Measurements from ENCODE around the gene TNFRSF18.

Gene TNFRSF18

DNA sequence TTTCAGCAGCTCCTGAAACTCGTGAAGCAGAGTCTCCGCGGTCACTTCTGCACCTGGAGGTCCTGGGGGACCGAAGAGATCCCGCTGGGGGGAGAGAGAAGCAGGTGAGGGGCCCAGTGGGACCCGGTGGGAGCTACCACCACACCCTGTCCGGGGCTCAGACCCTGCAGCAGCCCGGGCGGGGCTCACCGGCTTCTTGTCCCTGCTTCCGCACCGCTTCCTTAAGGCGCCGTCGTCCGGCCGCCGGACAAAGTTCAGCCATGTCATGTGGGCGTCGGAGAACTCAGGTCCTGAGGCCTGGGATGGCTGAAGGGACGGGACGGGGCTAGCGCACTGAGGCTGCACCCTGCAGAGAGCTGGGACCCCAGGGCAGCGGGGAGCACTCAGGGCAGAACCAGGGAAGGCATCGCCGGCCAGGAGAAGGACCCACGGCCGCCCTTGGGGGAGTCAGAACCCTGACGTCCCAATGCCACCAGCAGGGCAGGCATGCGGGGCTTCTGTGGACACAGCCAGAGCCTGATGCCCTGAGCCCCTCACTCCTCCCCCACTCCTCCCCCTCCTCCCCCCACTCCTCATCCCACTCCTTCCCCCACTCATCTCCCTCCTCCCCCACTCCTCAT lies 37.9 kb upstream of the TNFRSF18 start:
- Histone ChIP-seq H3K4me2 (ENCODE audit: insufficient read depth, low read length) (no peak overlapping the region), H3K4me3 (ENCODE audit: low read depth in 1 of 2, low read length in 2 of 2) (no peak overlapping the region)

DNA sequence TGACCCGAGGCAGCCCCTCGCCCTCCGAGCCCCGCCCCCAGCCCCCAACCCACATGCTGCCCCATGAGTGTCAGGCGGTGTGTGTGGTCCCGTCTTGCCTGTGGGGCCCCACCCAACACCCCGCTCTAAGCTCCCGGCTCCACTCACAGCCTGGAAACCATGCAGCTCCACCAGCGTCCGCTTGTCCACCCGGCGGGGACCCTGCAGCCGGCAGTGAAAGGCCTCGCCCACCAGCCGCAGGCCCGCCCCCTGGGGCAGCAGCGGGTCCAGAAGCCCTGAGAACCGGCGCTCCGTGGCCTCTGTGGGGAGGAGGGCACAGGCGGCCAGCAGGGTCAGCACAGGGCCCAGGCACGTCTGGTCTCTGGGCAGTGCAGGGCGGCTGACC lies 37.4 kb upstream of the TNFRSF18 start:
- no peaks in the 10 kb centered on the region for H3K27me3 ChIP-seq (ENCODE audit: insufficient read depth, low read length, poor library complexity)
- H2AFZ ChIP-seq (ENCODE audit: low read depth, low read length), result no peak overlapping the region
- H3K4me1 ChIP-seq (ENCODE audit: insufficient read depth, low read length), result no peaks in the 10 kb centered on the region
- no peak overlapping the region for H3K4me2 ChIP-seq (ENCODE audit: insufficient read depth, low read length)
- no peak overlapping the region for H3K27ac ChIP-seq (ENCODE audit: low read length)
- no peaks in the 10 kb centered on the region for H3K79me2 ChIP-seq (ENCODE audit: insufficient read depth, low read length)
- DNase-seq (no peak), ATAC-seq (ENCODE audit: insufficient read depth, low read depth) (no peak)
- H3K36me3 ChIP-seq (ENCODE audit: insufficient read depth, low read length), result no peaks in the 10 kb centered on the region
- H3K4me3 ChIP-seq (ENCODE audit: low read depth in 1 of 2, low read length in 2 of 2), result no peak overlapping the region
- no peaks in the 10 kb centered on the region for H3K9me3 ChIP-seq (ENCODE audit: insufficient read depth, low read length, severe bottlenecking)
- no peaks in the 10 kb centered on the region; the same call in 1 of the 2 replicates for H4K20me1 ChIP-seq (ENCODE audit: insufficient read depth, low read length)
- no peak overlapping the region for H3K9ac ChIP-seq (ENCODE audit: low read depth, low read length)
- TF ChIP-seq, protein P1, sequence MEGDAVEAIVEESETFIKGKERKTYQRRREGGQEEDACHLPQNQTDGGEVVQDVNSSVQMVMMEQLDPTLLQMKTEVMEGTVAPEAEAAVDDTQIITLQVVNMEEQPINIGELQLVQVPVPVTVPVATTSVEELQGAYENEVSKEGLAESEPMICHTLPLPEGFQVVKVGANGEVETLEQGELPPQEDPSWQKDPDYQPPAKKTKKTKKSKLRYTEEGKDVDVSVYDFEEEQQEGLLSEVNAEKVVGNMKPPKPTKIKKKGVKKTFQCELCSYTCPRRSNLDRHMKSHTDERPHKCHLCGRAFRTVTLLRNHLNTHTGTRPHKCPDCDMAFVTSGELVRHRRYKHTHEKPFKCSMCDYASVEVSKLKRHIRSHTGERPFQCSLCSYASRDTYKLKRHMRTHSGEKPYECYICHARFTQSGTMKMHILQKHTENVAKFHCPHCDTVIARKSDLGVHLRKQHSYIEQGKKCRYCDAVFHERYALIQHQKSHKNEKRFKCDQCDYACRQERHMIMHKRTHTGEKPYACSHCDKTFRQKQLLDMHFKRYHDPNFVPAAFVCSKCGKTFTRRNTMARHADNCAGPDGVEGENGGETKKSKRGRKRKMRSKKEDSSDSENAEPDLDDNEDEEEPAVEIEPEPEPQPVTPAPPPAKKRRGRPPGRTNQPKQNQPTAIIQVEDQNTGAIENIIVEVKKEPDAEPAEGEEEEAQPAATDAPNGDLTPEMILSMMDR (IDR thresholded peaks at IDR 0.05; ENCODE audit: borderline replicate concordance, extremely low read depth, low read length, poor library complexity, severe bottlenecking), result no peak

More for the DNA sequence above, 37.9 kb upstream of the TNFRSF18 start:
- TF ChIP-seq, protein P1 (IDR thresholded peaks at IDR 0.05; ENCODE audit: borderline replicate concordance, extremely low read depth, low read length, poor library complexity, severe bottlenecking), result no peak
- TF ChIP-seq EZH2 (IDR thresholded peaks at IDR 0.05; ENCODE audit: borderline replicate concordance, low read depth, low read length, severe bottlenecking), result no peak
- Histone ChIP-seq H3K9me3 (ENCODE audit: insufficient read depth, low read length, severe bottlenecking) (no peaks in the 10 kb centered on the region), H2AFZ (ENCODE audit: low read depth, low read length) (no peak overlapping the region), H3K79me2 (ENCODE audit: insufficient read depth, low read length) (no peaks in the 10 kb centered on the region), H4K20me1 (ENCODE audit: insufficient read depth, low read length) (no peaks in the 10 kb centered on the region; the same call in 1 of the 2 replicates), H3K9ac (ENCODE audit: low read depth, low read length) (no peak overlapping the region), H3K4me1 (ENCODE audit: insufficient read depth, low read length) (no peaks in the 10 kb centered on the region), H3K36me3 (ENCODE audit: insufficient read depth, low read length) (no peaks in the 10 kb centered on the region), H3K27ac (ENCODE audit: low read length) (no peak overlapping the region), H3K27me3 (ENCODE audit: insufficient read depth, low read length, poor library complexity) (no peaks in the 10 kb centered on the region)
- no peak for ATAC-seq (ENCODE audit: insufficient read depth, low read depth)
- no peak for DNase-seq

DNA sequence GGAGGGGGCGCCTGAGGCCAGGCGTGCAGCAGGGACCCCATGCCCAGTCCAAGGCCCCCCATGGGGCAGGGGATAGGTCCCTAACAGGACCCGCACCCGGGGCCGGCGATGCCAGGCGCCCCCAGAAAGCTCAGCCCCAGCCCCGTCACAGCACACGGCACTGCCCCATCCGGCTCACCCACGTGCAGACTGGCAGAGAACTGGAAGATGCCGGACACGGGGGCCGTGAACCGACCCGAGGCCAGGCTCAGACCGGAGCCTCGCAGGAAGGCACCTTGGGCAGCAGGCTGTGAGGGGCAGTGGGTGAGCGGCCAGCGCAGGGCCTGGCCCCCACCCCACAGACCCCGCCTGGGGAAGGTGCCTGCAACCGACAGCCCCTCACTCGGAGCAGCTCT lies 36.9 kb upstream of the TNFRSF18 start:
- Histone ChIP-seq H3K27me3 (ENCODE audit: insufficient read depth, low read length, poor library complexity) (no peaks in the 10 kb centered on the region), H3K4me1 (ENCODE audit: insufficient read depth, low read length) (no peaks in the 10 kb centered on the region), H3K4me3 (ENCODE audit: low read depth in 1 of 2, low read length in 2 of 2) (no peak overlapping the region), H3K36me3 (ENCODE audit: insufficient read depth, low read length) (no peaks in the 10 kb centered on the region), H3K4me2 (ENCODE audit: insufficient read depth, low read length) (no peak overlapping the region), H3K79me2 (ENCODE audit: insufficient read depth, low read length) (no peaks in the 10 kb centered on the region), H4K20me1 (ENCODE audit: insufficient read depth, low read length) (peaks cover 2% of the 10 kb centered on the region; the same call in 1 of the 2 replicates), H3K27ac (ENCODE audit: low read length) (no peak overlapping the region), H2AFZ (ENCODE audit: low read depth, low read length) (no peak overlapping the region), H3K9ac (ENCODE audit: low read depth, low read length) (no peak overlapping the region), H3K9me3 (ENCODE audit: insufficient read depth, low read length, severe bottlenecking) (no peaks in the 10 kb centered on the region)
- DNase-seq (no peak), ATAC-seq (ENCODE audit: insufficient read depth, low read depth) (no peak)
- TF ChIP-seq, protein P1 (IDR thresholded peaks at IDR 0.05; ENCODE audit: borderline replicate concordance, extremely low read depth, low read length, poor library complexity, severe bottlenecking), result no peak
- TF ChIP-seq EZH2 (IDR thresholded peaks at IDR 0.05; ENCODE audit: borderline replicate concordance, low read depth, low read length, severe bottlenecking), result no peak
